ENCODE results near the gene KCNQ1. TPM values are rescaled to one million over a fixed set of nuclear protein-coding genes. Genes with fewer than 3 reads are reported as not detected.

KCNQ1 gene
- total and polyA plus RNA-seq, 2 of the 13 experiments (the other 11 are each of a cell fraction or from before 2014, with no cell fraction given): 0.02 to 0.08 TPM

Small RNAs within 50 kb of the gene (small RNA-seq; reads per million reads assigned to genes)
- gene AC013791.1 (ENCODE audit: insufficient read depth in 2 of 3, insufficient read length in 3 of 3, low read depth in 2 of 3, low replicate concordance in 1 of 3) (0 reads per million in 3 experiments), gene COX6CP18 (ENCODE audit: insufficient read depth in 2 of 3, insufficient read length in 3 of 3, low read depth in 2 of 3, low replicate concordance in 1 of 3) (0 reads per million in 3 experiments), gene RF01947 (ENCODE audit: insufficient read depth in 2 of 3, insufficient read length in 3 of 3, low read depth in 2 of 3, low replicate concordance in 1 of 3) (0 reads per million in 3 experiments), gene RF01948 (ENCODE audit: insufficient read depth in 2 of 3, insufficient read length in 3 of 3, low read depth in 2 of 3, low replicate concordance in 1 of 3) (0 reads per million in 3 experiments), gene RF01950 (ENCODE audit: insufficient read depth in 2 of 3, insufficient read length in 3 of 3, low read depth in 2 of 3, low replicate concordance in 1 of 3) (0 reads per million in 3 experiments)

Other genes with a start within 250 kb of the KCNQ1 start
- 0.07 TPM in 1 of 2 replicates, not detected in the other for gene ASCL2, start 174.4 kb upstream of the KCNQ1 start, total RNA-seq (2016; rRNA removed; fragmentation: Illumina TruSeq; extraction: Trizol)
- gene ASCL2, start 174.4 kb upstream of the KCNQ1 start, polyA plus RNA-seq (2011; rRNA removed): not detected in 2 replicates
- gene C11orf21, start 143.1 kb upstream of the KCNQ1 start, total RNA-seq (2016; rRNA removed; fragmentation: Illumina TruSeq; extraction: Trizol): not detected in 2 replicates
- 0.03 and 0.08 TPM in 2 replicates for gene C11orf21, start 143.1 kb upstream of the KCNQ1 start, polyA plus RNA-seq (2011; rRNA removed)
- gene TSPAN32, start 143.0 kb upstream of the KCNQ1 start, total RNA-seq (2016; rRNA removed; fragmentation: Illumina TruSeq; extraction: Trizol): 0.09 TPM in 1 of 2 replicates, not detected in the other
- gene TSPAN32, start 143.0 kb upstream of the KCNQ1 start, polyA plus RNA-seq (2011; rRNA removed): 0.39 and 0.70 TPM in 2 replicates
- not detected in 2 replicates for gene CD81, start 67.7 kb upstream of the KCNQ1 start, total RNA-seq (2016; rRNA removed; fragmentation: Illumina TruSeq; extraction: Trizol)
- not detected in 2 replicates for gene CD81, start 67.7 kb upstream of the KCNQ1 start, polyA plus RNA-seq (2011; rRNA removed)
- 51.5 and 58.6 TPM in 2 replicates for gene TSSC4, start 44.3 kb upstream of the KCNQ1 start, total RNA-seq (2016; rRNA removed; fragmentation: Illumina TruSeq; extraction: Trizol)
- 16.2 and 20.5 TPM in 2 replicates for gene TSSC4, start 44.3 kb upstream of the KCNQ1 start, polyA plus RNA-seq (2011; rRNA removed)
- gene TRPM5, start 494 bp upstream of the KCNQ1 start, total RNA-seq (2016; rRNA removed; fragmentation: Illumina TruSeq; extraction: Trizol): not detected in 2 replicates
- 0.05 and 0.12 TPM in 2 replicates for gene TRPM5, start 494 bp upstream of the KCNQ1 start, polyA plus RNA-seq (2011; rRNA removed)

All from HepG2 (cell line).